RWPE1 (cell line): ENCODE measurements around the gene FLRT1.

ENCODE experiments used
- CTCF ChIA-PET: fragments of 350-600 bp; sonication (Branson Sonifier 250); formaldehyde crosslinking; extraction: SDS; loops from one replicate; lab custom pipeline; 2021; lab: Yijun Ruan, JAX
- POLR2A ChIA-PET: fragments of 400-600 bp; formaldehyde crosslinking; extraction: SDS; loops from one replicate; lab custom pipeline; 2020; ENCODE audit warnings: antibody characterized with exemption; ENCODE audit not compliant: low non-redundant PET; lab: Yijun Ruan, JAX
- DNase-seq: peaks from one replicate; pipeline ENCODE4 v3.0.0; 2012; ENCODE audit warnings: low spot score
- H3K27ac ChIP-seq: fragments of 450-650 bp; 2 replicates; pipeline ENCODE4 v1.5.1; 2017
- CTCF ChIP-seq: fragments of 450-650 bp; conservative IDR thresholded peaks from 2 replicates; pipeline ENCODE4 v1.5.1; 2017; ENCODE audit warnings: low read depth, mild to moderate bottlenecking

The FLRT1 gene

GRCh38 chr11:64069401-64070313 is 33.9 kb downstream of the FLRT1 start:
- ChIA-PET CTCF (interaction anchor here (0.5 to 0.6 kb wide), 2 partner anchors 78 to 82 kb away, joined by 3 read pairs; no protein-coding TSS in a partner anchor), POLR2A (no interaction called here)
- H3K27ac ChIP-seq: no peak overlapping the region
- DNase-seq: no peak
- no peak for TF ChIP-seq CTCF

- CTCF ChIA-PET: no interaction called here
- no peak for DNase-seq
These were observed 34.6 kb downstream of the FLRT1 start for GRCh38 chr11:64070314-64070681.

GRCh38 chr11:64071849-64072248 is 36.1 kb downstream of the FLRT1 start:
- CTCF ChIA-PET: no interaction called here
- POLR2A ChIA-PET: no interaction called here
- DNase-seq: no peak
- TF ChIP-seq CTCF: no peak
- no peak overlapping the region for H3K27ac ChIP-seq

More at GRCh38 chr11:64070314-64070681, 34.6 kb downstream of the FLRT1 start:
- POLR2A ChIA-PET: no interaction called here
- H3K27ac ChIP-seq: no peak overlapping the region
- TF ChIP-seq CTCF: no peak

GRCh38 chr11:64072403-64072802 is 36.7 kb downstream of the FLRT1 start:
- no peak for TF ChIP-seq CTCF
- ChIA-PET CTCF (interaction anchor here (0.7 kb wide), 1 partner anchor 63 kb away, joined by 4 read pairs; no protein-coding TSS in a partner anchor), POLR2A (no interaction called here)
- H3K27ac ChIP-seq: no peak overlapping the region
- DNase-seq: no peak

GRCh38 chr11:64072871-64073270 is 37.1 kb downstream of the FLRT1 start:
- no peak for DNase-seq
- no peak overlapping the region for H3K27ac ChIP-seq
- CTCF ChIA-PET: interaction anchor here (0.7 kb wide), 1 partner anchor 64 kb away, joined by 4 read pairs; no protein-coding TSS in a partner anchor
- POLR2A ChIA-PET: no interaction called here
- TF ChIP-seq CTCF: no peak

GRCh38 chr11:64073542-64073941 is 37.8 kb downstream of the FLRT1 start:
- H3K27ac ChIP-seq: peak overlapping the region; percentile 16; the same call in 1 of the 2 replicates
- DNase-seq: no peak
- CTCF ChIA-PET: no interaction called here
- POLR2A ChIA-PET: no interaction called here
- TF ChIP-seq CTCF: no peak
